T-helper 22 cell (primary cell): ENCODE data around the gene AURKAIP1.
"Not testable (repeated sequence)": the region's sequence is repeated elsewhere in the genome, so short reads cannot be mapped to it uniquely, and the experiment has no call there.

Experiments used
- DNase-seq: peaks from one replicate; pipeline ENCODE4 v3.0.0-alpha.2; 2020; ENCODE audit warnings: low read depth

Gene AURKAIP1

DNA sequence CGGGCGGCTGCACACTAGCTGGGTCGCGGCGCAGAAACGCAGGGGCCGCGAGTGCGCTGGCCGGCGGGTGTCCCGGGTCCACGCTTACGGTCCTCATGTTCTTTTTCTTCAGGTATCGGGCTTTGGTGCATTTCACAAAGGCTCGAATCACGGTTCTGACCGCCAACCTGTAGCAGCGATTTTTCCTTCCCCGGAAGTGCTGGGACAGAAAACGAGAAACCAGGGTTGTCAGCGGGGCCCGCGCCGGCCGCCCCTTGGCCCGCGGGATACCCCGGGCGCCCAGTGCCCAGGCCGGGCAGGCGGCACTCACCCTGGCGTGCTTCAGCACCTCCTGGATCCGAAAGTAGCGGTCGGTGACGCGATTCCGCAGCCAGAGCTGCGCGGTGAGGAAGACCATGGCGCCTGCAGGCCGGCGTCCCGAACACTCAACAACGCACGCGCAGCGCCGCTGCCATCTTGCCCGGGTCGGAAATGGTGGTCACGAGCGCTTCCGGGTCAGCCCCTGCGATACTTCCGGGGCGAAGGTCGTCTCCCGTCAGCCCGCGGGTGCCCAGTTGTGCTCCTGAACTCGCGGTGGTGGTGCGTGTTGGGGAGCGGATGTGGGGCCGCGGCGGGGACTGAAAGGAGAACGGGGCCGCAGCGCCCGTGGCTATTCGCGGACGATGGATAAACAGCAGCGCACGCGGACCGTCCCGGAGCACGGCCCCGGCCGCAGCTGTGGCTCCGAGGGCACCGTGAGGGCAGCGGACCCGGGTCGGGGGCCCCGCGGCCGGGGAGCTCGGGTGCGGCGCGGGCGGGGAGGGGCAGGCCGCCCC, 32.0 kb upstream of the AURKAIP1 start, which contains the start of gene MRPL20:
Gene MRPL20 (minus strand): TSS at position 473 of the 815 bp plus-strand sequence. CDS start 76 bp downstream, at position 397.
- peak; percentile 95 for DNase-seq

DNA sequence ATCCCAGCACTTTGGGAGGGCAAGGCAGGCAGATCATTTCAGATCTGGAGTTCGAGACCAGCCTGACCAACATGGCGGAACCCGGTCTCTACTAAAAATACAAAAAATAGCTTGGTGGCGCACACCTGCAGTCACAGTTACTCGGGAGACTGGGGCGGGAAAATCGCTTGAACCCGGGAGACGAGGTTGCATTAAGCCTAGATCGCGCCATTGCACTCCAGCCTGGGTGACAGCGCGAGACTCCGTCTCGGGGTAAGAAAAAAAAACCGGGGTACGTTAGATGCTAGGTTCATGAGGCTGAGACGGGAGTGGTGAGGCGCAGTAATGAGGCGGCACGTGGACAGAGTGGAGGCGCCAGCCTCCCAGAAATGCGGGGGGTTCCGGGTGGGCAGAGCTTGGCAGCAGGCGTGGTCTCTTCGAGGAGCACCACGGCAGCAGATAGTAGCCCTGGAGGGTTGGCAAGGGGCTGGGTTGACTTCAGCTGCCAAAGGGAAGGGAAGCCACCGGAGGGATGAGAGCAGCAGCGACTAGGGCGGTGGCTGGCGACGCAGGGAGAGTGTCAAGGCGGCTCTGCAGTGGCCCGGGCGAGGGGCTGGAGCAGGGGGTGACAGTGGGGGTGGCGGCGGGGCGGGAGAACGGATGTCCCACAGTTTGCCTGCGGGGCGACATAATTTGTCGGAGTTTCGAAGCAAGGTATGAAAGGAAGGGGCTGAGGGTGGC, 31.3 kb upstream of the AURKAIP1 start:
- no peak for DNase-seq

DNA sequence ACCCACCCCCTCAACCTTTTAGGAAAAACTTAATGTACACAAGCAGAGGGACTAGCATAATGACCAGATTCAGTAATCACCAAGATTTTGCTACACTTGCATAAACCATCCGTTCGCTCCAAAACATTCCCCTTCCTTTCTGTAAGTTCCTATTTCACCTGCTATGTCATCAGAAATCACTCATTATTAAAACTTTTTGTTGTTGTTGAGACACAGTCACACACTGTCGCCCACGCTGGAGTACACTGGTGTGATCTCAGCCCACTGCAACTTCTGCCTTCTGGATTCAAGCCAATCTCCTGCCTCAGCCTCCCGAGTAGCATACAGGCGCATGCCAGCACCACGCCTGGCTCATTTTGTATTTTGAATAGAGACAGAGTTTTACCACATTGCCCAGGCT, 28.6 kb upstream of the AURKAIP1 start:
- no peak for DNase-seq

DNA sequence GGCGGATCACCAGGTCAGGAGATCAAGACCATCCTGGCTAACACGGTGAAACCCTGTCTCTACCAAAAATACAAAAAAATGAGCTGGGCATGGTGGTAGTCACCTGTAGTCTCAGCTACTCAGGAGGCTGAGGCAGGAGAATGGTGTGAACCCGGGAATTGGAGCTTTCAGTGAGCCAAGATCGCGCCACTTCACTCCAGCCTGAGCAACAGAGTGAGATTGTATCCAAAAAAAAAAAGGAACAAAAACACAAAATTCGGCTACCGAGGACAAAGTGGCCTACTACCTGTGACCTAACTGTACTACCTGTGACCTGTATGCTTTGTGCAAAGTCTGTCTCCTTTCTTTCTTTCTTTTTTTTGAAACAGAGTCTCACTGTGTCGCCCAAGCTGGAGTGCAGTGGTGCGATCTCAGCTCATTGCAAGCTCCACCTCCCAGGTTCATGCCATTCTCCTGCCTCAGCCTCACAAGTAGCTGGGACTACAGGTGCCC, 27.9 kb upstream of the AURKAIP1 start:
- DNase-seq = not testable (repeated sequence)

DNA sequence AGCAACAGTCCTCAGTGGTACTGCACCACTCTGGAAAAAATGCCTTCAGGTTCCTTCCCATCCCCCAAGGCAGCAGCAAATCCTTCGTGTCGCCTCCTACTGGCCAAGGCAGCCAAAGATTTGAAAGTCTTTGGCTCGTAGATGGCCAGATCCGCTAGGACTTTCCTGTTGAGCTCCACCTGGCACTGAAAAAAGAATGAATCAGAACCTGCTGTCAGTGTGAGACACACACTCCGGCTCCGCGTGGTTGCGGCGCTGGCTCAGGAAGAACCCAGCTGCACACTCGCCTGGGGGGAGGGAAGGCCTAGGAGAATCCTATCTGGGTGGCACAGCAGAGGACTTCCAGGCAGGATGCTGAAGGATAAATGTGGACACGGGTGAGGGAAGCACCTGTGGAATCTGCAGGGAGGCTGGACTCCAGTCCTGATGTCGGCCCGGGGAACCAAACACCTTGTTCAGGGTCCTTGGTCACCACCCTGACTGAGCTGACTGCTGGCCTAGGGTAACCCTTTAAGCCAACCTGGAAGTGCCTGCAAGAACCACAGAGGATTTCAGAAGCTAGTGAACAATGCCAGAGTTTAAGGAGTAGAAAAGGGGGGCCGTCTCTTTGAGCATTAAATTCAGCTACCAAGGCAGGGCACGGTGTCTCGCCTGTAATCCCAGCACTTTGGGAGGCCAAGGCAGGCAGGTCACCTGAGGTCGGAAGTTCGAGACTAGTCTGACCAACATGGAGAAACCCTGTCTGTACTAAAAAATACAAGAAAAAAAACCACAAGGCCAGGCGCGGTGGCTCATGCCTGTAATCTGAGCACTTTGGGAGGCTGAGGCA, 27.3 kb upstream of the AURKAIP1 start:
- DNase-seq = no peak

DNA sequence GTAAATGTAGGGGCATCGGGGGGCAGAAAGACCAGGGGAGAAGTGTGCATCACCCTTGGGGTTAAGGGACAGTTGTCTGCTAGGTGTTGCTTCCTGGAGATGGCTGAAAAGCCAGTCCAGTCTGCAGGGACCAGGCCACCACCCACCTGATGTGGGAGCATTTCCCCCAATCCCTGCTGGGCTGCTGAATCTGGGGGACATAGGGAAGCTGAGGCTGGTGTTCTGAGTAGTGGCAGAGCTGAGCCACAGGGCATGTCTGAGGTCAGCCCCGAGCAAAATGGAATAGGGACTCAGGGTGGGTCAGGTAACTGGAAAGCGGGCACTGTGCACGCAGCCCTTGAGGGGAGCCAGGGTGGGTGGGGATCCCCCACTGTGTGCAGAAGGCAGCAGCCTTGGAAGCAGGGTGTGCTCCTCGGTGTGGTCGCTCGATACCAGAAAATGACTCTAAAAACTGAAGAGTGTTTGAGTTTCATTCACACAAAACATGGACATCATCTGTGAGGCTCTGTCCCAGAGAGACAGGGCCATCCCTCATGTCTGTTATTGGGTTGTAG, 26.5 kb upstream of the AURKAIP1 start:
- DNase-seq = no peak

DNA sequence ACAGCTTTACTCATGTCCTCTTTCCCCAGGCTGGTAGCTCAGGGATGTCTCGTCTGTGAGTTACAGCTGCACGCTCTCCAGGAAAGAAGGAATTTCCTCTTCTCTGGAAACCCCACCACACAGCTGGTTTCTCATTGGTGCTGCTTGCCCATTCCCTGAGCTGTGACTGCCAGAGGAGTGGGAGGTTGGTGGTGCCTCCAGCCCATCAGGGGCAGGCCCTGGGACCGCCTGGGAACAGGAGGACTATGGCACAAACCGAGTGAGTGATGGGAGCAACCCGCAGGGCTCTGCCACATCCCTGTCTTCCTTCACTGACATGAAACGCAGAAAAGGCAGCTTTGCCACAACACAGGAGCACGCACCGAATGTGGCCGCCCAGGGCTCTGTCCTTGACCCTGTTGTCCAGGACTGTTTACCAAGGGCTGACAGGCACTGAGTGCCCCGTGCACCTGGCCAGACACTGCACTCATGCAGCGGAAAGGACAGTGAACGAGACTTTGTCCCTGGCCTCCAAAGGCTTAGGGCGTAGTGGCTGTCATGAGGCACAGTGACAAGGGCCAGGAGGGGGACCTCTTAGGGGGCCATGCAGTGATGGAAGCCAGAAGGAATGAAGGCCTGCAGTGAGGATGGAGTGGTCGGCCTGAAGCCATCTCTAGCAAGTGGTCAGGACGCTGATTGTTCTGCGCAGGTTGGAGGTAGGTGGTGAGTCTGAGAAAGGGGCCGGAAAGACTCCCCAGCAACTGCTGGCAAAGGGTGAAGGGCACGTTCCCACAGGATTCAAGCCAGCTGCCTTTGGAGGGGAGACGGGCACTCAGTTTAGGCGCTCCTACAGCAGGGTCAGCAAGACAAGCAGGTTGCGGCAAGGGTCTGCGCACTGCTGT, 25.8 kb upstream of the AURKAIP1 start:
- no peak for DNase-seq

DNA sequence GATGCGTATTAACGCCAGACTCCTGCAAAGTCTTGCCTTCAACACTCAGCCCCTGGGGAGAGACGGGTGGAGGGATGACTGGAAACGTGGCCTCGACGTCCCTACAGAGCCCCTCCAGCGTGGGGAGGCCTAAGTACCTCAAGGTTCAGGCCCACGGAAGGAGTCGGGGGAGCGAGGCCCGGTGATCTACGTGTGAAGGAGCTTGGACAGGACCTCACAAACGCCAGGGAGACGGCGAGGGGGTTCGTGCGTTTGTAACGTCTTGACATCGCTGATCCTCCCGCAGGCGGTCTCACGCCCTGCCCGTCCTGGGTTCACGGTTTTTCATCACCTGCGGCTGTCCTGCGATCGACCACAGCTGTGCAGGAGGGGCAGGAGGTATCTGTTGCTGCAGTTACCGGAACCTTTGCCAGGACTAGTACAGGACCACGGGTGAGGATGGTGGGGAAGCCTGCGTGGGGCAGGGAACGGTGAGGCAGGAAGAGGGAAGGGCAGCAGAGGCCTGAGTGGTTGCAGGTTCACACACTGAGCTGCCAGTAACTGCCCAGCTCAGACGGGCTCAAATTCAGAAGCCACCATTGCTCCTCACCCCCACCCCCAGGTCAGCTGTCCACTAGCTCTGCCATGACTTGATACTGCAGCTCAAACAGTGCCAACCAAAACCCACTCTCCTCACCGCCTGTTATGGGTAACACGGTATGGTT, 25.0 kb upstream of the AURKAIP1 start:
- no peak for DNase-seq

DNA sequence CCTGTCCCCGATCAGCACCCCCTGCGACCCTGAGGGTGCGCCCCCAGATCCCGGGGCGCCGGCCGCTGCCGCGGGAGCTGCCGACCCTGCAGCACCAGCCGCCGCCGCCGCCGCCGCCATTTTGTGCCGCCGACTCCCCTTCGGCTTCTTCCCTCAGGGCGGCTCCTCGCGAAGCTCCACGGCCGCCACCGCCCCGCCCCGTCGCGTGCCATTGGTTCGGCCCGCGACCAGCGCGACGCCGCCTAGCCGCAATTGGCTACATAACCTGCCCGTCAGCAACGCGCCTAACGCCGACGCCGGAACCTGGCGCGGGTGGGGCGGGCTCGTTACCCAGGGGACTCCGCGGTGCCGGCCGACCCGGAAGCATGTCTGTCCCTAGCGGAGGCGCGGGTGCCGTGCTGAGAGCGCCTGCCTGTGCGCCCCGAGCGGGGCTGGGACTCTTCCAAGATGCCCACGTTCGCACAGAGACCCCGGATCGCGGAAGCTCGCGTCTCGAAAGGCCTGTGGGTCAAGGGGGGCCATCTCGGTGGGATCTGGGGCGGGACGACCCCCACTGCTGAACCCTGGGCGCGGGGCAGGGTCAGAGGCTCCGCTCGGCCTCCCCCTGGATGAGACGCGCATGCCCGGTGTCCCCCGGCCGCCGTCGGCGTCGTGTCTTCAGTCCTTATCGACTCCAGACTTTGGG, 24.3 kb upstream of the AURKAIP1 start, which contains the start of gene CCNL2:
Gene CCNL2 (minus strand): TSS at position 149 of the 685 bp plus-strand sequence. CDS start 29 bp downstream, at position 120.
- DNase-seq = peak; percentile 98

DNA sequence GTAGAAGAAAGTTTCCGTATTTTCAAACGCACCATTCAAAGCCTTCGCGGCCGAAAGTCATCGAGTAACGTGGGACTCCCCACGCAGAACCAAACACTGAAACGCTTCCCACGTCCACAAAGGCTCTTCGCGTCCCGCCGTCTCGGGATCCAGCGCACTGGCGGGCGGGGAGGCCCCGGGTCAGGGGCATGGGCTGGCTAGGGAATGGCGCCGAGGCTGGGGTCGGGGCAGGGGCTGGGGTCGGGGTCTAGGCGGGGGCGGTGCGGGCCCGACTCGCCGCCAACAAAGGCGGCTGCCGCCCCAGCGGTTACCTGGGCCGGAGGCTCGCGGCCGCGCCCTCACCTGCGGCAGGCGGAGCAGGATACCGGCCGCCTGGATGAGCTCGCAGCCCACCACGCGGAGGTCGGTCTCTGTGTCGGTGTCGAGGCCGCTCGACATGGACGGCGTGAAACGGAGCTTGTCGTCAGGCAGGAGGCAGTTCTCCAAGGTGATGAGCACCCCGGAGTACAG, 23.7 kb upstream of the AURKAIP1 start:
- no peak for DNase-seq

DNA sequence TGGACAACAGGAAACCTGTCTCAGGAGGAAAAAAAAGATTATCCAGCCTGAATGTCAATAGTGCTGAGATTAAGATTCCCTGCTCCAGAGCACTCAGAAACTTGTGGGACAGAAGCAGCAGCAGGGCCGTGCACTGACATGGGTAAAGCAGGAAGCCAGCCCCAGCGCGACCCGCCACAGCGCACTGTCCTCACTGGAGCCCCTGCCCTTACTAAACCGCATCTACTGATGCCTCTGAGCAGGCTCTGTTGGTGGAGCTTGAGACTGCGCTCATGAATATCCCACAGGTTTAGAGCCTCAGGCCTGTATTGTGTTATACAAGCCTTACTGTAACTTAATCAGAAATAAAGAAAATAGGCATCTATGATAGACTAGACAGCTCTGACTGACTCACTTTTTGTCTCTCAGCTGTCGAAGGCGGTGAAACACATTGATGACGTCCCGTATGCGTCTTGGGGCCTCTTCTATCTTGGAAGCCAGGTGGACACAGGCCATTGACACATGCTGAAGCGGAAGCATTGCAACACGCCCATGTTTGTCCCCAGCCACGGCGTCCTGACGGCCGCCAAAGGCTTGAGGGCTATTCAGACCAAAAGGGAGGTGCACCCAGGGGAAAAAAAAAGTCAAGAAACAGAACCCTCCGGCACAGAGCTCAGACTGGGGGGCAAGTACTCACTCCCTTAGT, 23.0 kb upstream of the AURKAIP1 start:
- no peak for DNase-seq

DNA sequence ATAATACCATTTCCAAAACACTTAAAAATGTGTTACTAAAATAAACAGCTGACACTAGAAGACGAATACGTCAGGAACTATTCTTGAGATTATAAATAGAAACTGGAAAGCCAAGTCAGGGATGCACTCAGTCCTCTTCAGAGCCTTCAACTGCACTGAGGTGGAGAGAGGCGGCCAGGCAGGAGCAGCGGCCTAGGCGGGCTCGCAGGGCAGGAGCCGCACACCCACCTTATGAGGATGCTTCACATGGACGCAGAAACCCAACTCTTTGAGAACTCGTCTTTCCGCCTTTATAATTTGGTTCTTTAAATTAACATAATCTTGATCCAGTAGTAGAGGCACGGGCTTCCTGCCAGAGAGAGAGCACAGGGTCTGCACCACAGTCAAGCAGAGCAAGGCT, 20.2 kb upstream of the AURKAIP1 start:
- DNase-seq = no peak

DNA sequence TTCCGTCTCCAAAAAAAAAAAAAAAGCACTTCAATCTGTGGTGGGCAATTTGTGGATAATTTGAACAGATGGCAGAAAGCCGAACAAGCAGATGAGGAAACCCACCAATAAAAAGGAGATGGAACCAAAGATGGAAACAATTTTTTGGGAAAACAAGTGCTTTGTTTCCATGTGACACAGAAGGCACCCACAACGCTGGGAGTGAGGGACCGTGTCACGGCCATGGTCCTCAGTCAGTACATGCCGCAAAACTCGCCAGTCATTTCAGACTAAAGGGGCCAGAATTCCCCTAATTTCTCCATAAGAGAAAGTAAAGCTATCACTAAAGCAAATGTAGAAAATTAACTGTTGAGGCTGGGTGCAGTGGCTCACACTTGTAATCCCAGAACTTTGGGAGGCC, 19.1 kb upstream of the AURKAIP1 start:
- no peak for DNase-seq

DNA sequence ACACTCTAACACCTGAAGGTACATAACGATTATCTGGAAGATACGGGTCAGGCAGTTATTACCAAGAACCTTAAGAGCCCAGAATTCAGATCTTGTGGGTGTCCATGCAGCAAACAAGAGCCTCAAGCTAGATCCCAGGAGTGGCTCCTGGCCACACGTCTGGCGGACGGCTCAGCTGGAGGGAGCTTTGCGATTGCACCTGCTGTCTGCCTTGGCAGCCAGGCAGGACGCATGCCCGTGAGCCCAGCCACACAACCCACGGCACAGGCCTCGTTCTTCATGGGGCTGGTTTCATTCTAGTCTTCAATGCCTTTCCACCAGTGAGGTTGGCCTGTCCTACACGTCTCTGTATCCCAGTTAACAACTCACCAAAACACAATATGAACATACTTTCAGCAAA, 18.4 kb upstream of the AURKAIP1 start:
- no peak for DNase-seq

DNA sequence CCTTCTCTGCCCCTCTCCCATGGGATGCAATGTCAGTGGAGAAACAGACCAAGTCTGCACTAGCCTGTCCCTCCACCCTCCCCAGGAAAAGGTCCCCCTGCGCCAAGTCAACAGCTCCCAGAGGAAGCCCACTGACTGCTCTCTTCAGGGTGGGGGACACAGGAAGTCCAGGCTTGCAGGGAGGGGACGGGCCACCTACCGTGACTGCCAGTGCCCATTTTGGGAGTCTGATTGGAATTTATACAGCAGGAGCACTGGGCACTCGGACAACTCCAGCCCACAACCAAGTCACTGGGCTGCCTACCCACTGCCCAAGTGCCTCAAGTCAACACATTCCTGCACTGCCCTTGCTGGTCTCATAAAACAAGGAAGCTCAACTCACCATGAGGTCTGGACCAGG, 18.0 kb upstream of the AURKAIP1 start:
- DNase-seq = no peak

DNA sequence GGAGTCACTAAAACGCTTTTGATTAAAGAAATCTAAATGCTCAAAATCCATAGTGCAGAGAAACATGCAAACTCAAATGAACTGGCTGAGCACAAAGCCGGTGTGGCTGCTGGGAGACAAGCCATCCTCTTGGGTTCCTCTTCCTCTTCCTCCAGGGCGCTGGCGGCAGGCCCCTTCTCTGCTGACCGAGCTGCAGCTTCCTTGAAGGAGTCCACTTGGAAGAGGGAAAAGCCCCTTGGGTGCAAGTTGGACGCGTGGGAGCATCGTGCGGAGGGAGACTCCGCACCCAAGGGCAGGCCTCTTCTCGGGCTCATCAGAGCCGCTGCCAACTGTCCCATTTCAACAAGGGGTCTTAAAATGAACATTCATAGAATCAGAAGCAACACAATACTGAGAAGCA, 16.2 kb upstream of the AURKAIP1 start:
- DNase-seq = no peak

DNA sequence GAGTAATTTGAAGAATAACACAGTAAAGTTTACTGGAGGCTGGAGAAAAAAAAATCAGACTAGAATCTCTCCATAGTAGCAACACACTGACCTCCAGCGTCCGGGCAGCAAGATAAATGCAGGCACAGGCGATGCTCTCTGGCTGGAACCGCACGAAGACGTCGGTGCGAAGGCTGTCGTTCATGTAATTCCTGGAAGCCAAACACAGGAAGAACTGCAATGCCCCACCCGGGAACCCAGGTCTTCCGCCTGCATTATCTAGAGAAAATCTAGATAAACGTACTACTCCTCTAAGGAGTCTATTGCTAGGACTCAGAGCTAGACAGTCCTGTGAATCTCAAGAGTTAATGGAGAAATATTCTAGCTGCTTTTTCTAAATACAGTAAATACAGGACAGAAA, 15.7 kb upstream of the AURKAIP1 start:
- no peak for DNase-seq

DNA sequence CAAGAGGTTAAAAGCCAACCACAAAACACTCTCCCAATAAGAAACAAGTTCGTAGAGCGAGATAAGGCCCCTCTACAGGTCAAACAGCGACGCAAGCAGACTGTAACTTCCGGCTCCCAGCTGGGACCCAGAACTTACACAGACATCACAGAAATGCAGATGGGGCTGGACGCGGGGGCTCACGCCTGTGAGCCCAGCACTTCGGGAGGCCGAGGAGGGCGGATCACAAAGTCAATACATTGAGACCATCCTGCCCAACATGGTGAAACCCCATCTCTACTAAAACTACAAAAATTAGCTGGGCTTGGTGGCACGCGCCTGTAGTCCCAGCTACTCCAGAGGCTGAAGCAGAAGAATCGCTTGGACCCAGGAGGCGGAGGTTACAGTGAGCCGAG, 13.1 kb upstream of the AURKAIP1 start:
- no peak for DNase-seq
